Upper lobe of left lung (tissue), 4 donors: ENCODE data around the gene CLEC16A.

ENCODE experiments used
- POLR2A ChIP-seq, 4 donors: fragments of 450-650 bp; IDR thresholded peaks; one replicate each; pipeline ENCODE4 v1.5.1; 2016 to 2017; ENCODE audit warnings: antibody characterized with exemption in 4 of 4, mild to moderate bottlenecking in 2 of 4
- TF ChIP-seq, protein P1 (sequence below), 6 experiments: fragments of 450-650 bp in 4 of 6; fragments of 200-600 bp in 2 of 6; sonication (generic) in 2 of 6; IDR thresholded peaks; one replicate each; pipeline ENCODE4 v1.5.1; 2016 to 2019; ENCODE audit warnings: antibody characterized with exemption in 6 of 6

DNA sequence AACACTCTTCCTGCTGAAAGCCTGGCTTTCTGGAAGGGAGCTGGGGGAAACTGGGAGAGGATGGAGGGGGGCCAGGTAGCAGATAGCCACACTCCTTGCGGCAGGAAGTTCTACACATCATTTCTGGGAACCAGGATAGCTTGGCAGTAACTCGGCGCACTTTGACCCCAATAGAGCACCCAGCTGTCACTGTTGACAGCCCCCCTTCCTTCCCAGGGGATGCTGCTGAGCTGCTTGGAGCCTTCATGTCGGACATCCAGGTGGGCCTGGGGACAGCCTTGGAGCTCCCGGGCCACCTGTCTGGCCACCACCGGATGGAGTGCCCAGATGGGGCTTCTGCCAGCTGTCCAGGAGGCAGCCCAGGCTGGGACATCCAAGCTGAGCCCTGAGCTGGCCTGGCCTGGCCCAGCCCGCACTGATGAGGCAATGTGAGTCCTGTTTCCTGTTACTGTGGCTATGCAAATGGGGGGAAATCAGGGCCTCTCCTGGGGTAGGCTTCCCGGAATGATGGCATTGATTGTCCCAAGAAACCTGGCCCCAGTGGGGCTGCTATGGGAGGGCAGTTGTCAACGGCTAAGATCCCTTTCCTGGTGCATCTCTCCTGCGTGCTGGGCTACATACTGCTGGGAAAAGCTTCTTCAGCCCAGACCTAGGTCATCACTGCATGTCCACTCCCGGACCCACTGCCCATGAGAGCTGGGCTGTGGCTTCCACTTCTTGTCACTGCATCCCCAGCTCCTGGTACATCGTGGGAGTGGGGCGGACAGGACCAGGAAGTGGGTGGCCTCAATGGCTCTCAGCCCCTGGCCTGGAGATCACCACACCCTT lies 261.6 kb downstream of the CLEC16A start:
- TF ChIP-seq, protein P1, sequence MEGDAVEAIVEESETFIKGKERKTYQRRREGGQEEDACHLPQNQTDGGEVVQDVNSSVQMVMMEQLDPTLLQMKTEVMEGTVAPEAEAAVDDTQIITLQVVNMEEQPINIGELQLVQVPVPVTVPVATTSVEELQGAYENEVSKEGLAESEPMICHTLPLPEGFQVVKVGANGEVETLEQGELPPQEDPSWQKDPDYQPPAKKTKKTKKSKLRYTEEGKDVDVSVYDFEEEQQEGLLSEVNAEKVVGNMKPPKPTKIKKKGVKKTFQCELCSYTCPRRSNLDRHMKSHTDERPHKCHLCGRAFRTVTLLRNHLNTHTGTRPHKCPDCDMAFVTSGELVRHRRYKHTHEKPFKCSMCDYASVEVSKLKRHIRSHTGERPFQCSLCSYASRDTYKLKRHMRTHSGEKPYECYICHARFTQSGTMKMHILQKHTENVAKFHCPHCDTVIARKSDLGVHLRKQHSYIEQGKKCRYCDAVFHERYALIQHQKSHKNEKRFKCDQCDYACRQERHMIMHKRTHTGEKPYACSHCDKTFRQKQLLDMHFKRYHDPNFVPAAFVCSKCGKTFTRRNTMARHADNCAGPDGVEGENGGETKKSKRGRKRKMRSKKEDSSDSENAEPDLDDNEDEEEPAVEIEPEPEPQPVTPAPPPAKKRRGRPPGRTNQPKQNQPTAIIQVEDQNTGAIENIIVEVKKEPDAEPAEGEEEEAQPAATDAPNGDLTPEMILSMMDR (IDR thresholded peaks at IDR 0.05): no peak
- TF ChIP-seq POLR2A (IDR thresholded peaks at IDR 0.05): no peak
